HepG2 (cell line): Measurements from ENCODE around the gene FAM199X. TPM values are rescaled to one million over a fixed set of nuclear protein-coding genes. Genes with fewer than 3 reads are reported as not detected.

Source experiments
- ASH2L ChIP-seq: fragments of 300-600, 200-600 bp; sonication (generic); IDR thresholded peaks from 2 replicates; pipeline ENCODE4 v1.7.0; 2017; ENCODE audit warnings: low read depth, mild to moderate bottlenecking, moderate library complexity, mixed read lengths, low read length; ENCODE audit not compliant: insufficient read length
- ESRRA ChIP-seq: sonication (generic); formaldehyde crosslinking; IDR thresholded peaks from 2 replicates; pipeline ENCODE4 v1.5.1; 2020; ENCODE audit warnings: mild to moderate bottlenecking, low read depth, missing genetic modification reagents
- JDP2 ChIP-seq: sonication (generic); formaldehyde crosslinking; IDR thresholded peaks from 2 replicates; pipeline ENCODE4 v1.8.1; 2022; ENCODE audit warnings: missing genetic modification reagents, borderline replicate concordance
- MAZ ChIP-seq, 2 experiments: sonication (generic) in 1 of 2; formaldehyde crosslinking in 1 of 2; IDR thresholded peaks; 2 replicates each; pipeline versions ENCODE4 v1.5.0 to v1.6.1; 2012 to 2020; ENCODE audit warnings: low read depth in 2 of 2, mild to moderate bottlenecking in 2 of 2, borderline replicate concordance in 1 of 2, improper control_type of control experiment in 1 of 2, low read length in 1 of 2, missing genetic modification reagents in 1 of 2, moderate library complexity in 1 of 2
- SUZ12 ChIP-seq: fragments of 150-350 bp; IDR thresholded peaks from 2 replicates; pipeline ENCODE4 v1.6.1; 2014; ENCODE audit warnings: low read depth, low read length
- ZNF143 ChIP-seq: sonication (generic); formaldehyde crosslinking; IDR thresholded peaks from 2 replicates; pipeline ENCODE4 v1.4.0; 2020; ENCODE audit warnings: missing genetic modification reagents
- ZNF609 ChIP-seq: sonication (generic); formaldehyde crosslinking; IDR thresholded peaks from 2 replicates; pipeline ENCODE4 v1.4.0; 2020; ENCODE audit warnings: mild to moderate bottlenecking, missing genetic modification reagents, borderline replicate concordance
- ZNF724P ChIP-seq: sonication (generic); formaldehyde crosslinking; IDR thresholded peaks from 2 replicates; pipeline ENCODE4 v1.8.0; 2022; ENCODE audit warnings: missing genetic modification reagents, borderline replicate concordance
- polyA plus RNA-seq, 8 experiments: library from polyadenylated mRNA; depleted of rRNA in 3 of 8; stranded (reverse) in 7 of 8; unstranded in 1 of 8; fragments of >200 nt; fragmentation: Illumina TruSeq in 4 of 8; extraction: Trizol in 4 of 8; gene quantifications; 2 replicates each; pipeline versions ENCODE4 v1.2.1 to v1.2.3, GENCODE V29; 2011 to 2016; ENCODE audit warnings: low read depth in 4 of 8, missing spikeins in 1 of 8, mixed read lengths in 1 of 8; ENCODE audit not compliant: insufficient read depth in 1 of 8
- total RNA-seq, 5 experiments: library from RNA; depleted of rRNA; stranded (reverse); fragments of >200 nt; fragmentation: Illumina TruSeq; extraction: Trizol; gene quantifications; 2 replicates each; pipeline ENCODE4 v1.2.3, GENCODE V29; 2016; ENCODE audit warnings: low read depth in 1 of 5
- TF ChIP-seq, protein P1 (sequence below): sonication (generic); formaldehyde crosslinking; conservative IDR thresholded peaks from 2 replicates; pipeline ENCODE4 v1.4.0; 2020; ENCODE audit warnings: missing genetic modification reagents
- TF ChIP-seq, protein P2 (sequence below): sonication (generic); formaldehyde crosslinking; conservative IDR thresholded peaks from 2 replicates; pipeline ENCODE4 v1.8.0; 2022; ENCODE audit warnings: low read depth, missing genetic modification reagents
- TF ChIP-seq, protein P3 (sequence below): sonication (generic); formaldehyde crosslinking; IDR thresholded peaks from 2 replicates; pipeline ENCODE4 v1.4.0; 2020; ENCODE audit warnings: mild to moderate bottlenecking, missing genetic modification reagents
- TF ChIP-seq, protein P4 (sequence below): sonication (generic); formaldehyde crosslinking; IDR thresholded peaks from 2 replicates; pipeline ENCODE4 v1.5.1; 2020; ENCODE audit warnings: mild to moderate bottlenecking, missing genetic modification reagents, moderate library complexity

The FAM199X gene
- total and polyA plus RNA-seq, 2 of the 13 experiments (the other 11 are each of a cell fraction or from before 2014, with no cell fraction given): 5.1 to 18.0 TPM

DNA sequence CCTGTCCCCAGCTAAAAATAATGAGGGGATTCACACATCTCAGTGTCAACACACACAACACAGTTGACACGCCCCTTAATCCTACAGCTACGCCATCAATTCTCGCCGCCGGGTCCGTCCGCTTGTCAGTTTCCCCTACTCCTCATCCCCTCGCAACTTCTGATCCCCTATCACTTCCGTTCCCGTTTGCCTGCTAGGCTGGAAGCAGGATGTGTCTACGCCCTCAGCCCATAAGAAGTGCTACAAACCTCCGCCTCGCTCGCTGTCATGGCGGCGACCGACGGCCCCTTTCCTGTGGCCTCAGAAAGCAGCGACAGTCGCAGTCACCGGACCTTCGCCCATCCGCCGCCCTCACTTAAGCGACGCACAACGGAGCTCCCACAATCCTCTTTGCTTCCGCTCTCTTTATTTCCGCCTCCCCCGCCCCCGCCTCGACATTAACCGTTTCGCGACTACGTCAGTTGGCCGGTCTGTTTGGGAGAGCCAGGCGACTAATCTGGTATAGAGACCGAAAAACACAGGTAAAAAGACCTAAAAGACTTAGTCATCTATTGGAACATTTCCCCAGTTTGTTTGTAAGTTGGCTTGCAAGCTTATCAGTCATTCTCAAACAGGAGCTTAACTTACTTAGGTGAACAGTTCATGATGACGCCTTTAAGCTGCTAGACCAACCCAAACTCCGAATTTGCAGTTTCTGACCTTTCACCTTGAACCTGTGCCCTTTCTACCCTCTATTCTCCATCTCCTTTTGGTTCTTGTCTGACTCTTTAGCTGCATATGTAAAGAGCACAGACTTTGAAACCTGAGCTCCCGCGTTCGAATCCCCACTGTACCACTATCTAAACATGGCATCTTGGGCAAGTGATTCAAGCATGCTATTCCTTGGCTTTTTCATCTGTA is 9.4 kb upstream of the FAM199X start, which contains the start of gene SLC25A53 (continued):
- TF ChIP-seq, protein P1, sequence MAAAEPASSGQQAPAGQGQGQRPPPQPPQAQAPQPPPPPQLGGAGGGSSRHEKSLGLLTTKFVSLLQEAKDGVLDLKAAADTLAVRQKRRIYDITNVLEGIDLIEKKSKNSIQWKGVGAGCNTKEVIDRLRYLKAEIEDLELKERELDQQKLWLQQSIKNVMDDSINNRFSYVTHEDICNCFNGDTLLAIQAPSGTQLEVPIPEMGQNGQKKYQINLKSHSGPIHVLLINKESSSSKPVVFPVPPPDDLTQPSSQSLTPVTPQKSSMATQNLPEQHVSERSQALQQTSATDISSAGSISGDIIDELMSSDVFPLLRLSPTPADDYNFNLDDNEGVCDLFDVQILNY (CRISPR knock-in tag): no peak
- TF ChIP-seq ESRRA (CRISPR knock-in tag): peak; percentile 63
- TF ChIP-seq, protein P2, sequence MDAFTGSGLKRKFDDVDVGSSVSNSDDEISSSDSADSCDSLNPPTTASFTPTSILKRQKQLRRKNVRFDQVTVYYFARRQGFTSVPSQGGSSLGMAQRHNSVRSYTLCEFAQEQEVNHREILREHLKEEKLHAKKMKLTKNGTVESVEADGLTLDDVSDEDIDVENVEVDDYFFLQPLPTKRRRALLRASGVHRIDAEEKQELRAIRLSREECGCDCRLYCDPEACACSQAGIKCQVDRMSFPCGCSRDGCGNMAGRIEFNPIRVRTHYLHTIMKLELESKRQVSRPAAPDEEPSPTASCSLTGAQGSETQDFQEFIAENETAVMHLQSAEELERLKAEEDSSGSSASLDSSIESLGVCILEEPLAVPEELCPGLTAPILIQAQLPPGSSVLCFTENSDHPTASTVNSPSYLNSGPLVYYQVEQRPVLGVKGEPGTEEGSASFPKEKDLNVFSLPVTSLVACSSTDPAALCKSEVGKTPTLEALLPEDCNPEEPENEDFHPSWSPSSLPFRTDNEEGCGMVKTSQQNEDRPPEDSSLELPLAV (CRISPR knock-in tag): no peak
- peak; percentile 87 for TF ChIP-seq ASH2L
- peak; percentile 66; the same call in 1 of the 2 replicates for TF ChIP-seq MAZ (IDR thresholded peaks at IDR 0.05; ENCODE audit: borderline replicate concordance, low read depth, low read length)
- peak; percentile 80 for TF ChIP-seq MAZ (CRISPR knock-in tag; IDR thresholded peaks at IDR 0.05; ENCODE audit: low read depth)
- TF ChIP-seq ZNF724P (CRISPR knock-in tag): no peak
- TF ChIP-seq JDP2 (CRISPR knock-in tag): no peak
- TF ChIP-seq, protein P3, sequence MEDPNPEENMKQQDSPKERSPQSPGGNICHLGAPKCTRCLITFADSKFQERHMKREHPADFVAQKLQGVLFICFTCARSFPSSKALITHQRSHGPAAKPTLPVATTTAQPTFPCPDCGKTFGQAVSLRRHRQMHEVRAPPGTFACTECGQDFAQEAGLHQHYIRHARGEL (CRISPR knock-in tag): no peak
- no peak for TF ChIP-seq ZNF609 (CRISPR knock-in tag)
- TF ChIP-seq, protein P4, sequence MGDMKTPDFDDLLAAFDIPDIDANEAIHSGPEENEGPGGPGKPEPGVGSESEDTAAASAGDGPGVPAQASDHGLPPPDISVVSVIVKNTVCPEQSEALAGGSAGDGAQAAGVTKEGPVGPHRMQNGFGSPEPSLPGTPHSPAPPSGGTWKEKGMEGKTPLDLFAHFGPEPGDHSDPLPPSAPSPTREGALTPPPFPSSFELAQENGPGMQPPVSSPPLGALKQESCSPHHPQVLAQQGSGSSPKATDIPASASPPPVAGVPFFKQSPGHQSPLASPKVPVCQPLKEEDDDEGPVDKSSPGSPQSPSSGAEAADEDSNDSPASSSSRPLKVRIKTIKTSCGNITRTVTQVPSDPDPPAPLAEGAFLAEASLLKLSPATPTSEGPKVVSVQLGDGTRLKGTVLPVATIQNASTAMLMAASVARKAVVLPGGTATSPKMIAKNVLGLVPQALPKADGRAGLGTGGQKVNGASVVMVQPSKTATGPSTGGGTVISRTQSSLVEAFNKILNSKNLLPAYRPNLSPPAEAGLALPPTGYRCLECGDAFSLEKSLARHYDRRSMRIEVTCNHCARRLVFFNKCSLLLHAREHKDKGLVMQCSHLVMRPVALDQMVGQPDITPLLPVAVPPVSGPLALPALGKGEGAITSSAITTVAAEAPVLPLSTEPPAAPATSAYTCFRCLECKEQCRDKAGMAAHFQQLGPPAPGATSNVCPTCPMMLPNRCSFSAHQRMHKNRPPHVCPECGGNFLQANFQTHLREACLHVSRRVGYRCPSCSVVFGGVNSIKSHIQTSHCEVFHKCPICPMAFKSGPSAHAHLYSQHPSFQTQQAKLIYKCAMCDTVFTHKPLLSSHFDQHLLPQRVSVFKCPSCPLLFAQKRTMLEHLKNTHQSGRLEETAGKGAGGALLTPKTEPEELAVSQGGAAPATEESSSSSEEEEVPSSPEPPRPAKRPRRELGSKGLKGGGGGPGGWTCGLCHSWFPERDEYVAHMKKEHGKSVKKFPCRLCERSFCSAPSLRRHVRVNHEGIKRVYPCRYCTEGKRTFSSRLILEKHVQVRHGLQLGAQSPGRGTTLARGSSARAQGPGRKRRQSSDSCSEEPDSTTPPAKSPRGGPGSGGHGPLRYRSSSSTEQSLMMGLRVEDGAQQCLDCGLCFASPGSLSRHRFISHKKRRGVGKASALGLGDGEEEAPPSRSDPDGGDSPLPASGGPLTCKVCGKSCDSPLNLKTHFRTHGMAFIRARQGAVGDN: peak; percentile 86
- TF ChIP-seq ZNF143: peak; percentile 89
- peak; percentile 21; the same call in 1 of the 2 replicates for TF ChIP-seq SUZ12
